Activated CD8-positive, alpha-beta memory T cell treated with anti-CD3 and anti-CD28 coated beads for 1 hour (primary cell): ENCODE measurements around the gene ARHGAP35.
"Not testable (repeated sequence)": the region's sequence is repeated elsewhere in the genome, so short reads cannot be mapped to it uniquely, and the experiment has no call there.

Experiments used
- DNase-seq, 2 donors: peaks; one replicate each; pipeline ENCODE4 v3.0.0-alpha.2; 2020; ENCODE audit warnings: low read depth in 1 of 2; ENCODE audit errors: extremely low read depth in 1 of 2

ARHGAP35 gene

DNA sequence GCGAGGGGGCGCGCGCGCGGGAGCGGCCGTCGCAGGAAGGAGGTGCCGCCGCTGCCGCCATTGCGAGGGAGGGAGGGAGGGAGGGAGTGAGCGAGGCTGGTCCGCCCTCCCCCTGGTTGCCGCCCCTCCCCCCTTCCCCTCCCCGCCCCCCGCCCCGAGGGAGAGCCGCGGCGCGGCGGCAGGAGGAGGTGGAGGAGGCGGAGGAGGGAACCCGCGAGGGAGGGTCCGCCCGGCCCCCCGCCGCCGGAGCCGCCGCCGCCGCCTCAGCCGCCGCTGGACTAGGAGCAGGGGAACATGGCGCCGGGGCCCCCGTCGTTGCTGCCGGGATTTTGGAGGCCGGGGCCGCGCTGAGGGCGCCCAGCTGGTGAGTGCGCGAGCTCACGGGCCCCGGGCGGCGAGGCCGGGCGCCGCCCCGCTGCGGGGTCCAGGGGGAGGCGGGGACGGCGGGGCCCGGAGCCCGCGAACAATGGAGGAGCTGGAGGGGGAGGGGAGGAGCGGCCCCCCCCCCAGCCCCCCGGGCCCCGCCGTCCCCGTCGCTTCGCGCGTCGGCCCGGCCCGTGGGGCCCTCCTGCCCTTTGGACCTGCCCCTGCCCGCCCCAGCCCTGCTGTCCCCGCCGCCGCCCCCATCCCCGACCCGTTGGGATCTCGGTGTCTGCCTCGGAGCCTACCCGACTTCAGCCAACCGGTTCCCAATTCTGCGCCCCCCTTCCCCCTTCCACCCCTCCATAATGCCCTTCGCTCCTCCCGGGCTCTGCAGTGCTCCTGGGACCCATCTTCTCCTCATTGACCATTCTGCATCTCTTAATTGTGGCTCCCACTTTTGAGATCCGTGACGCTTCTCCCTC is at the start of gene ARHGAP35:
Gene ARHGAP35, plus strand, starts transcription at position 152 of the 845 bp plus-strand sequence. CDS start 57,679 bp downstream, outside the sequence.
- peak in 1 of 2 donors; percentile 71 for DNase-seq

DNA sequence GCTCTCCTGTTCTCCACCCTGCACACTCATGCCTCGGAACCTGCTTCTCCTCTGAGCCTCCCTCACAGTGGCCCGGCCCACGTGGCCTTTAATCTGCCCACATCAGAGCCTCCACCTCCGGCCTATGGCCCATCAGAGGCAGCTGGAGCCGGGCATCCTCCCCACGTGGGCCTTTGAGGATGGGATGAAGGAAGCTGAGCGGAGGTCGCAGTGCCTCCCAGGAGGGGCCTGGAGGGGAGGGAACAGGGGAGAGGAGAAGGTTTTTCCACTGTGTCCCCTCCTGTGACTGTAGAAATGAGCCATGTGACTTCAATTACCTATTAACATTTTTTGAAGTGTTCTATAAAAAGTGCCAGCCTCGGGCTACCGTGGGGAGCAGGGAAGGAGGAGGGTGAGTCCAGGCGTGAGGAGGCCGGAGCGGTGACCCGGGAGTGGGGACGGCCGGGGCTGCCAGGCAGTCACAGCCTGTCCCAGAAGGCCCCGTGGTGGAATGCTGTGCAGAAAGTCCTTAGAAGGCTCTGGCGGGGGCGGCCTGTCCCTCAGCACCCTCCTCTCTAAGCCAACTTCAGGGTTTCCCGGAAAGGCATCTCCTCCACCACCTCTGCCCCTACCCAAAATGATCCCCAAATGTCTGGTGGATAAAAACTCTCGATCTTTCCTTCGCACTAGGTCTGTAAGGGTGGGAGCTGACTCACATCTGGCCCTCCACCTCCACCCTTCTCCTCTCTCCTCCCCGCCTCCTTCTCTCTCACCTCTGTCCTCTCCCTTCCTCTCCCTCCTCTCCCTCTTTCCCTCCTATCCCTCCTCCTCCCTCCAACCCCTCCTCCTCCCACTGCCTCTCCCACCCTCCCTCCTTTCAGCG is 47.6 kb upstream of the ARHGAP35 start:
- DNase-seq: no peak

DNA sequence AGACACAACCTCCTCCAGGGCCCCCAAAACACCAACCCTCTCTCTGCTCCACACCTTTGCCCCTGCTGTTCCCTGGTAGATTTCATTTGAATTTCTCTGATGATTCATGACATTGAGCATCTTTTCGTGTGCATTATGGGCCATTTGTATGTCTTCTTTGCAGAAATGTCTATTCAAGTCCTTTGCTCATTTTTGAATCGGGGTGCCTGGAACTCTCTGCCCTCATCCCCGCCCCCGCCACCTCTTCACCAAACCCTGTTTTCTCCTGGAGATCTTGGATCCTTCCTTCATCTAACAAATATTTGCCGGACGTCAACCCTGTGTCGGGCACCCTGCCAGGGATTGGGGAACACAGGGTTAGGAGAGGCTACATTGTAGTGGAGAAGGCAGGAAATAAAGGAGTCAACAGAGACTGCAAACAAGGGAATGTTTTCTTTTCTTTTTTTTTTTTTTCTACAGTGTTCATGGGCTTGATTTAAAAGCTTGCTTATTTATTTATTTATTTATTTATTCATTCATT is 46.9 kb upstream of the ARHGAP35 start:
- no peak for DNase-seq

DNA sequence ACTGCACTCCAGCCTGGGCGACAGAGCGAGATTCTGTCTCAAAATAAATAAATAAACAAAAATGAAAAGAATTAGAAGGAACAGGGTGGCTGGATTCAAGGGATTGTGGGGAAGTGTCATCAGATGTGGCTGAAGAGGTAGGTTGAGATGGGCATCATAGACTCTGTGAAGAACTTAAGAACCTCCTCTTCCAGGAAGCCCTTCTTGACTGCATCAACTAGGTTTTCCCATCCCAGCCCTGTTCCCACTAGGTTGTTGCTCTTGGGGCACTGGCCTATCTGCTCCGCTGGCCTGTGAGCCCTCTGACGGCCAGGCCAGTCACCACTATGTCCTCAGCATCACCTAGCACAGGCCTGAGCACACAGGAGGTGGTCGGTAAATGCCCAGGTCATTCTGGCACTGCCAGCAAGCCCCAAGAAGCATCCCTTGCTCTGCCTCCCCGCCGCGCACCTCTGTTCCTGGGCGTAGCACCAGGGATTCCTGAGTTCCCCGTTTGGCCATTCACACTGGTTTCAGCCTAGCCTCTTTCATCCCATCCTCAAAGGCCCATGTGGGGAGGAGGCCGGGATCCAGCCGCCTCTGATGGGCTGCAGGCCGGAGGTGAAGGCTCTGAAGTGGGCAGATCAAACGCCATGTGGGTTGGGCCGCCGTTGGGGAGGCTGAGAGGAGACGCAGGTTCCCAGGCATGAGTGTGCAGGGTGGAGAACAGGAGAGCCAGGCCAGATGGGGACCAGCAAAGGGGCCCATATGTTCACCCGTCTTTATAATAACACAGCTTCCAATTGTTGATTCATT is 44.8 kb upstream of the ARHGAP35 start:
- DNase-seq: no peak

DNA sequence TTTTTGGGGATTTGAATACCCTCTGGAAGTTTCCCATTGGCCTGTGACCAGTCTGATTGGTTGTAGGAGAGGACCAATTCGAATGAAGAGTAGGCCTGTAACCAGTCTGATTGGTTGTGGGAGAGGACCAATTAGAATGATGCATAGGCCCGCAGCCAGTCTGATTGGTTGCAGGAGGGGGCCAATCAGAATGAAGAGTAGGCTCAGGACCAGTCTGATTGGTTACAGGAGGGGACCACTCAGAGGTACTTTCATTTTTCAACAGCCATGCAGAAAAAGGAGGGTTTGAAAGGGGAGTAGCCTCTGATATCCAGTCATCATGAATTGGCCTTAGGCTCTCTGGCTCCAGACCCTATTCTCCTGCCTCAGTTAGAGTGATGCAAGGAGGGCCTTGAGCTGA is 42.0 kb upstream of the ARHGAP35 start:
- no peak for DNase-seq

DNA sequence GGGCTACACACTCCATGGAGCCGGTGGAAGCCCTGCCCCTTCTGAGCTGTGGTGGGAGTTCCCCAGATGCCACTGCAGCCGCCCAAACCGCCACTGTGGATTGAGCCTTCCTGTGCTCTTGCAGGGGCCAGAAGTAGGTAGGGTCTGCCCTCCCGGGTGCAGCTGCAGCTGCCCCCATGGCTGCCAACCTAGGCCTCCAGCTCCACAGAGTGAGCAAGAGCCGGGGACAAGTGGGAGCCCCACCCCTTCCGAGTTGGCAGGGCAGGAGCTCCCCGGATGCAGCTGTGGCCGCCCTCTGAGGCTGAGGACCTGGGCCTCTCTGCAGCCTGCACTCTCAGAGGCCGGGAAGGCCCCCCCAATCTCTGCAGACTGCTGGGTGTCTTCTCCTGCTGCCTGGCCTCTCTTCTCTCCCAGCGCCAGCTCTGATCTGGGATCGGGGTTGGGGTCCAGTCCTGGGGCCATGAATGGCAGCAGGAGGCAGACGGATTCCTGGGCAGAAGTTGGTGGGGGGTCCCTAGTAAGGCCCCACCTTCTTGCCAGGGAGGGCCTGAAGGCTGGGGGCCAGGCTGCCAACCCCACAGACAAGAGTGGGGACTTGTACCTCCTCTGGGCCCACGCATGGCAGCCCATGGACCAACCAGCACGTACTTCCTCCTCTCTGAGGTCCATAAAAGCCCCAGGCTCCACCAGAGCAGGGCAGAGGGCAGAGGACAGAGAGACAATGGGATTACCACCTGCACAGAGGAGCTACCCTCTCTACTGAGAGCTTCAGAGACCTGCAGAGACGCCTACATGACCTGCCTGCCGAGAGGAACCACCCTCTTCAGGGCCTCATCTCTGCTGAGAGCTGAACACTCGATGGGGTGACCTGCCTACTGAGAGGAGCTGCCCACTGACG is 39.0 kb upstream of the ARHGAP35 start:
- peak in 1 of 2 donors; percentile 28 for DNase-seq

DNA sequence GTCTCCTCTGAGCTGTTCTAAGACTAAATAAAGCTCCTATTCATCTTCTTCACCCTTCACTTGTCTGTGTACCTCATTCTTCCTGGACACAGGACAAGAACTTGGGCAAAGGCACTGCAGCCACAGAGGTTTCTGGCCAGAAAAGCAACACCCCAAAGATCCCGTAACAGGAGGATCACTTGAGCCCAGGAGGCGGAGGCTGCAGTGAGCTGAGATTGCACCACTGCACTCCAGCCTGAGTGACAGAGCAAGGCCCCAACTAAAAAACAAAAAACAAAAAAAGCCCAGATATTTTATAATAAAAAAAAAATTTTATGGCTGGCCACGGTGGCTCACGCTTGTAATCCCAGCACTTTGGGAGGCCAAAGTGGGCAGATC is 38.4 kb upstream of the ARHGAP35 start:
- DNase-seq: not testable (repeated sequence)

DNA sequence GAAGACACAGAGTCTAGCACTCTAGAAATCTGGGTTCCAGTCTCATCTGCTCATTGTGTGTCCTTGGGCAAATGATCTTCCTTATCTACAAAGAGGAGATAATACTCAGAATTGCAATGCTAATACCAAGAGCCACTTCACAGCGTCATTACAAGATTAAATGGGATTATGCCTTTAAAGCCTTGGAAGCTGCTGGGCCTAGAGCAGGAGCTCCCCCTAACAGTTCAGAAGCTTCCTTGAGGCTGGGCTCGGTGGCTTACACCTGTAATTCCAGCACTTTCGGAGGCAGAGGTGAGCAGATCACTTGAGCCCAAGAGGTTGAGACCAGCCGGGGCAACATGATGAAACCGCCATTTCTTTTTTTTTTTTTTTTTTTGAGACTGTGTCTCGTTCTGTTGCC is 37.7 kb upstream of the ARHGAP35 start:
- no peak for DNase-seq

DNA sequence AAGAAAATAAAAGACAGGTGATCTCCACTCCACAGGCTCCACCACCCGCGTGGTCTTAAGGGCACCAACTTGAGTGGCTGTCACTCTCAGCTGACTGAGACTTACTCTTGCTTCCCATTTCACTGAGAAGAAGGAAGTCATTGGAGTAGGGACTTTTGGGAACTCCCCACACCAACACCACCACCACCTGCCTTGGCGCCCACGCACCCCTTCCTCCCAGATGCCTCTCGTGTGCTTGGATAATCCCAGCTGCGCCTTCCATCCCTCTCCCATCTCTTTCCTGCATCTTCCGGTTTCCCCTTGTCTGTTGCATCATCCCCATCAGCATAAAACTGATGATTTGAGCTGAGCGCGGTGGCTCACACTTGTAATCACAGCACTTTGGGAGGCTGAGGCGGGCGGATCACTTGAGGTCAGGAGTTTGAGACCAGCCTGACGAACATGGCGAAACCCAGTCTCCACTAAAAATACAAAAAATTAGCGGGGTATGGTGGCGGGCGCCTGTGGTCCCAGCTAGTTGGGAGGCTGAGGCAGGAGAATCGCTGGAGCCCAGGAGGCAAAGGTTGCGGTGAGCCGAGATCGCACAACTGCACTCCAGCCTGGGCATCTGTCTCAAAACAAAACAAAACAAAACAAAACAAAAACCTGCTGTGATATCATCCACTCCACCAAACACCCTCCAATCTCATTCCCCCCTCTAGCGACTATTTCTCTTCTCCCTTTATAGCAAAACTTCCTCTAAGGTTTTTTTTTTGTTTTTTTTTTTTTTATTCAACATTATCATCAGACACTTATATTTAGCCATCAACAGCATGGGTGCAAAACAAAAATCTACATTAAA is 35.7 kb upstream of the ARHGAP35 start:
- no peak for DNase-seq

DNA sequence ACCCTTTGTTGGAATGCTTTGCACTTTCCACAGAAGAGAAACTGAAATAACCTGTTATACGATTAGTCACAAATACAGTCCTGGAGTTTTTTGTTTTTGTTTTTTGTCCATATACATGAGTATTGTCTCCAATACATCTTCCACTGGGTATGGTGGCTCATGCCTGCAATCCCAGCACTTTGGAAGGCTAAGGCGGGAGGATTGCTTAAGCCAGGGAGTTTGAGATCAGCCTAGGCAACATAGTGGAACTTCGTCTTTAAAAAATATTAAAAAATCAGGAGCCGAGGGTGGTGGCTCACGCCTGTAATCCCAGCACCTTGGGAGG is 35.1 kb upstream of the ARHGAP35 start:
- DNase-seq: no peak

DNA sequence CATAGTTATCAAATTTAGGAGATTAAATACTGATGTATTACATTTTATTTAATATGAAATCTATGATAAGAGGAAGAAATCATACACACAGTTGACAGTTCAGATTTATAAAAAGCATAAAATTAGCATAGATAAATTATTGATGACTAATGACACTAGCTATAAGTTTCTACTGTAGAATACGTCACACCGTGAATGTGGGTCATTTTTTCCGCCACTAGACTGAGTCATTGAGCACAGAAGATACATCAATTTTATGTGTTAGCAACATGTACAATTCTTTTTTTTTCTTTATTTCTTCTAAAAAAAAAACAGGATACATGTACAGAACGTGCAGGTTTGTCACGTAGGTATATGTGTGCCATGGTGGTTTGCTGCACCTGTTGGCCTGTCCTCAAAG is 32.3 kb upstream of the ARHGAP35 start:
- no peak for DNase-seq

DNA sequence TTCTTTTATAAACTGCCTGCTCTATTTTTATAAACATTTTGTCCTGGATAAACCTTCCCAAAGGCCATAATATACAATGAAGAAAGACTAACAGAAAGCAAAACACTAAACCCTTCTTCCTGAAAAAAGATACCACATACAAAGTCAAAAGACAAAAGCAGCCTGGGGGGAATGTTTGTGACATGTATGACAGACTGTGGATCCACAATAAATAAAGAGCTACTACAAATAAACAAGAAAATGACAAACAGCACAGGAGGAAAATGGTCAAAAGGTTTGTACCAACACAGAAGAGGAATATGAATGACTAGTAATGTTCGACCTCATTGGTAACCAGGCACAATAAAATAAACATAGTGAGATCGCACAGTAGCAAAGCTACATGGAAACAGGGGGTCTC is 29.9 kb upstream of the ARHGAP35 start:
- no peak for DNase-seq

DNA sequence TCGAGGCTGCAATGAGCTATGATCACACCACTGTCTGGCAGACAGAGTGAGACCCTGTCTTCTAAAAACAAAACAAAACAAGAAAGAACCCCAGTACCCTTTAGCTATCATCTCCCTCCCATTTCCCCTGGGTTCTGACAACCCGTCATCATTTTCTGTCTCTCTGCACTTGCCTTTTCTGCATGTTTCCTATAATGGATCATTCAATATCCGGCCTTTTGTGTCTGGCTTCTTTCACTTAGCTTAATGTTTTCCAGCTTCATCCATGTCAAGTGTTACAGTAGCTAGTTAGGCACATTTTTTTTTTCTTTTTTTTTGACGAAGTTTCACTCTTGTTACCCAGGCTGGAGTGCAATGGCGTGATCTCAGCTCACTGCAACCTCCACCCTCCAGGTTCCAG is 26.7 kb upstream of the ARHGAP35 start:
- DNase-seq: no peak

DNA sequence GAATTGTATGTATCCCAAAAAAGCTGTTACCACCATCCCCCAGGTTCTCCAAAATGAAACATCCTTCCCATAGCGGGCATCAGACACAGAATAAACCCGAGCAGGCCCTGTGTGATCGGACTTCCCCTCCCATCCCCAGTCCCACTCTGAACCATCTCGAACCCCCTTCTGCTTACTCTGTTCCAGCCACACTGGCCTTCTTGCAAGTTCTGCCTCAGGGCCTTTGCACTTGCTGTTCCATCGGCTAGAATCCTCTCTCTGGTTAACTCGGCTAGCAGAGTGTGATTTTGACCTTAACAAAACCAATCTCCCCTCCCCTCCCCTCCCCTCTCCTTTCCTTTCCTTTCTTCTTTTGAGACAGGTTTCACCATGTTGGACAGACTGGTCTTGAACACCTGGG is 25.8 kb upstream of the ARHGAP35 start:
- no peak for DNase-seq

DNA sequence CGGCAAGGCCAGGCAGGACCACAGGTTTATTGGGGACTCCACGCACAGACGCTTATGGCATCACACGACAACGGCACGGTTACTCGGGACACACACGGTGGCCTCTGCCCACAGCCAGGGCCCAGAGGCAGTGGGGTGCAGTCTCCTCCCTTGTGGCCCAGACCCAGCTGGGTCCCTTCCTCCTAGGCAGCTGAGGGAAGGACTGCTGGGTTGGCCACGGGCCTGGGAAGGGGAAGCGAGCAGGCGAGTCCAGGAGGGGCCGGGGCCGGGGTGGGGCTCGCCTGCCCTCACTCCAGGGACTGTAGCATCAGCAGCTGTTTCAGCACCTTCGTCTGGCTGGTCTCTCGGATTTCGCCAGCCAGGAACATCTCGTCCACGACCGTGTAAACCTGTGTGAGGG is 22.6 kb upstream of the ARHGAP35 start:
- no peak for DNase-seq

DNA sequence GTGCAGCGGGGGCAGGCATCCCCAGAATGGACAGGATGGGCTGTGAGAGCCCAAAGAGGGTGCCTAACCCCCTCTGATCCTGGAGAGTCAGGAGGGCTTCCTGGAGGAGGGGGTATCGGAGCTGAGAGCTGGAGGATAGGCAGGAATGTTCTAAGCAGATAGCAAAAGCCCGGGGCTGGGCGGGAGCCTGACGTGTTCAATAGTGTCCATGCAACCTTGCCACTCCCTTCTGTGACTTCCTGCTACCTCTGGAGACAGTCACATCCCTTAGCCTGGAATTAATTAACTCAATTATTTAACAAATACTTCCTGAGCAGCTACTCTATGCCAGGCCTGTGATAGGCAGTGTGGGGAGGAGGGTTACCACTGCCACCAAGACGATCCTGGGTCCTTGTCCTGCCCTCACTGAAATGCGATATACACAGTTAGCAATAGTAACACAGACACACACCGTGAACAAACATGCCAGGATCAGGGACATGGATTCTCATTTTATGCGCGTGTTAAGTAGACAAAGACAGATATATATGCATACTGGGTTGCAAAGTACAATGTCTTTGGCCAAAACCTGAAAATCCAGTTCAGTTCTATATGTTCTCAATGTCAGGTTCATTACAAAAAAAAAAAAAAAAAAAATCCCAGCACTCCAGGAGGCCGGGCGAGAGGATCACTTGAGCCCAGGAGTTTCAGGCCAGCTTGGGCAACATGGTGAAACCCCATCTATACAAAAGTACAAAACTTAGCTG is 20.9 kb upstream of the ARHGAP35 start:
- no peak for DNase-seq

DNA sequence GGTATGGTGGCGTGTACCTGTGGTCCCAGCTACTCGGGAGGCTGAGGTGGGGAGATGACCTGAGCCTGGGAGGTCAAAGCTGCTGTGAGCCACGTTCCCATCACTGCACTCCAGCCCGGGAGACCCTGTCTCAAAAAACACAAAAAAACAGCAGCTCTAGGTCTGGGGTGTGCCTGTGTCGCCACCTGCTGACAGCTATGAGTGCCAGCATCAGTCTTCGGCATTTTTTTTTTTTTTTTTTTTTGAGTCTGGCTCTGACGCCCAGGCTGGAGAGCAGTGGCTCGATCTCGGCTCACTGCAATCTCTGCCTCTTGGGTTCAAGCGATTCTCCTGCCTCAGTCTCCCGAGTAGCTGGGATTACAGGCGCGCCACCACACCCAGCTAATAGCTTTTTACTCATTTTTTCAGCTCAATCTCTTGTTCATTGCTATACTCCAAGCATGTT is 20.3 kb upstream of the ARHGAP35 start:
- no peak for DNase-seq

DNA sequence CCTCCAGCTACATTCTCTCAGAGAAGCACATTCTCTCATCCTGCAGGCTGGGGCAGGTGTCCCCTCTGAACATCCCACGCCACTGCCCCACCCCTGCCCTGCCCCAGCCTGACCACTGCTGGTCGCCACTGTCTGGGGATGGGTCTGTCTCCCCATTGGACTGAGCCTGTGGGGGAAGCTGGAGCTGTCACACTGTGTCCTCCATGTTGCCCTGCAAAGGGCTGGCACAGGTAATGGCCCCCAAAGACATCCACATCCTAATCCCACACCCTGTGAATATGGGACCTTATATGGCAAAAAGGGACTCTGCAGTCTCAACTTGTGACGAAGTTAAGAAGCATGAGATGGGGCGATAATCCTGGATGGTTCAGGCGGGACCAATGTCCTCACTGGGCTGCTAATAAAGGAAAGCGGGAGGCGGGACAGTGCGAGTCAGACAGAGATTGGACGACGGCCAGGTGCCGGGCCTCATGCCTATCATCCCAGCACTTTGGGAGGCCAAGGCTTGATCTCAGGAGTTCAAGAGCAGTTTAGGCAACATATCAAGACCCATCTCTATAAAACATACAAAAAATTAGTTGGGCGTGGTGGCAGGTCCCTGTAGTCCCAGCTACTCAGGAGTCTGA is 19.2 kb upstream of the ARHGAP35 start:
- no peak for DNase-seq
